ENCODE data around the gene IGF2BP2.
A peak's percentile ranks its signal among the peaks of the same experiment; 100 is the strongest.

Gene IGF2BP2

GRCh38 chr3:185759512-185759911 lies 65.3 kb downstream of the IGF2BP2 start:
- no peaks in the 10 kb centered on the region for H3K9me3 ChIP-seq (ENCODE audit: severe bottlenecking)
- H3K36me3 ChIP-seq (ENCODE audit: low read depth), result peaks cover 36% of the 10 kb centered on the region
- no peak for TF ChIP-seq CTCF (IDR thresholded peaks at IDR 0.05; ENCODE audit: poor library complexity, severe bottlenecking)
- DNase-seq (ENCODE audit: low spot score) (no peak), ATAC-seq (ENCODE audit: low read depth) (no peak)
- peaks cover 64% of the 10 kb centered on the region for H3K4me1 ChIP-seq (ENCODE audit: insufficient read depth, poor library complexity, severe bottlenecking)
- no peaks in the 10 kb centered on the region for H3K27me3 ChIP-seq (ENCODE audit: insufficient read depth, poor library complexity, severe bottlenecking)
- H3K27ac ChIP-seq (ENCODE audit: poor library complexity, severe bottlenecking), result peak overlapping the region; percentile 36
- H3K4me3 ChIP-seq (ENCODE audit: severe bottlenecking), result no peak overlapping the region

- no peak for TF ChIP-seq CTCF (IDR thresholded peaks at IDR 0.05; ENCODE audit: poor library complexity, severe bottlenecking)
- ATAC-seq (ENCODE audit: low read depth), result peak; percentile 47
- no peaks in the 10 kb centered on the region for H3K9me3 ChIP-seq (ENCODE audit: severe bottlenecking)
- no peak overlapping the region for H3K4me3 ChIP-seq (ENCODE audit: severe bottlenecking)
- no peaks in the 10 kb centered on the region for H3K27me3 ChIP-seq (ENCODE audit: insufficient read depth, poor library complexity, severe bottlenecking)
- DNase-seq (ENCODE audit: low spot score), result no peak
- peaks cover 39% of the 10 kb centered on the region for H3K36me3 ChIP-seq (ENCODE audit: low read depth)
- peaks cover 58% of the 10 kb centered on the region for H3K4me1 ChIP-seq (ENCODE audit: insufficient read depth, poor library complexity, severe bottlenecking)
- H3K27ac ChIP-seq (ENCODE audit: poor library complexity, severe bottlenecking), result peak overlapping the region; percentile 36
Observed at GRCh38 chr3:185758912-185759311, 65.9 kb downstream of the IGF2BP2 start.

- no peak for TF ChIP-seq CTCF (IDR thresholded peaks at IDR 0.05; ENCODE audit: poor library complexity, severe bottlenecking)
- H3K4me1 ChIP-seq (ENCODE audit: insufficient read depth, poor library complexity, severe bottlenecking), result peaks cover 45% of the 10 kb centered on the region
- H3K9me3 ChIP-seq (ENCODE audit: severe bottlenecking), result no peaks in the 10 kb centered on the region
- H3K27me3 ChIP-seq (ENCODE audit: insufficient read depth, poor library complexity, severe bottlenecking), result no peaks in the 10 kb centered on the region
- no peak for ATAC-seq (ENCODE audit: low read depth)
- DNase-seq (ENCODE audit: low spot score), result no peak
- peaks cover 51% of the 10 kb centered on the region for H3K36me3 ChIP-seq (ENCODE audit: low read depth)
- H3K4me3 ChIP-seq (ENCODE audit: severe bottlenecking), result no peak overlapping the region
- H3K27ac ChIP-seq (ENCODE audit: poor library complexity, severe bottlenecking), result no peak overlapping the region
Observed at GRCh38 chr3:185757176-185757575, 67.7 kb downstream of the IGF2BP2 start.

GRCh38 chr3:185756477-185756876 lies 68.4 kb downstream of the IGF2BP2 start:
- no peak overlapping the region for H3K4me3 ChIP-seq (ENCODE audit: severe bottlenecking)
- H3K27me3 ChIP-seq (ENCODE audit: insufficient read depth, poor library complexity, severe bottlenecking), result no peaks in the 10 kb centered on the region
- no peak for TF ChIP-seq CTCF (IDR thresholded peaks at IDR 0.05; ENCODE audit: poor library complexity, severe bottlenecking)
- H3K36me3 ChIP-seq (ENCODE audit: low read depth), result peaks cover 54% of the 10 kb centered on the region
- H3K4me1 ChIP-seq (ENCODE audit: insufficient read depth, poor library complexity, severe bottlenecking), result peaks cover 40% of the 10 kb centered on the region
- H3K27ac ChIP-seq (ENCODE audit: poor library complexity, severe bottlenecking), result no peak overlapping the region
- no peaks in the 10 kb centered on the region for H3K9me3 ChIP-seq (ENCODE audit: severe bottlenecking)
- ATAC-seq (ENCODE audit: low read depth), result no peak
- no peak for DNase-seq (ENCODE audit: low spot score)

GRCh38 chr3:185754920-185755319 lies 69.9 kb downstream of the IGF2BP2 start:
- Histone ChIP-seq H3K4me3 (ENCODE audit: severe bottlenecking) (no peak overlapping the region), H3K36me3 (ENCODE audit: low read depth) (peaks cover 69% of the 10 kb centered on the region), H3K27ac (ENCODE audit: poor library complexity, severe bottlenecking) (no peak overlapping the region), H3K4me1 (ENCODE audit: insufficient read depth, poor library complexity, severe bottlenecking) (peaks cover 31% of the 10 kb centered on the region), H3K9me3 (ENCODE audit: severe bottlenecking) (no peaks in the 10 kb centered on the region), H3K27me3 (ENCODE audit: insufficient read depth, poor library complexity, severe bottlenecking) (no peaks in the 10 kb centered on the region)
- no peak for ATAC-seq (ENCODE audit: low read depth)
- DNase-seq (ENCODE audit: low spot score), result no peak
- TF ChIP-seq CTCF (IDR thresholded peaks at IDR 0.05; ENCODE audit: poor library complexity, severe bottlenecking), result no peak

Measured in RWPE2 (cell line).